Stimulated activated CD8-positive, alpha-beta memory T cell treated with anti-CD3 and anti-CD28 coated beads, Interleukin-7, amount 100 ng/mL, for 1 hour (primary cell): ENCODE results near the gene MUC4.
"Not testable (repeated sequence)": the region's sequence is repeated elsewhere in the genome, so short reads cannot be mapped to it uniquely, and the experiment has no call there.

Experiments
- DNase-seq, 2 donors: peaks; one replicate each; pipeline ENCODE4 v3.0.0-alpha.2; 2020; ENCODE audit warnings: low read depth in 2 of 2

The MUC4 gene

GRCh38 chr3:195717852-195718476, 93.8 kb downstream of the MUC4 start:
- no peak for DNase-seq

DNA sequence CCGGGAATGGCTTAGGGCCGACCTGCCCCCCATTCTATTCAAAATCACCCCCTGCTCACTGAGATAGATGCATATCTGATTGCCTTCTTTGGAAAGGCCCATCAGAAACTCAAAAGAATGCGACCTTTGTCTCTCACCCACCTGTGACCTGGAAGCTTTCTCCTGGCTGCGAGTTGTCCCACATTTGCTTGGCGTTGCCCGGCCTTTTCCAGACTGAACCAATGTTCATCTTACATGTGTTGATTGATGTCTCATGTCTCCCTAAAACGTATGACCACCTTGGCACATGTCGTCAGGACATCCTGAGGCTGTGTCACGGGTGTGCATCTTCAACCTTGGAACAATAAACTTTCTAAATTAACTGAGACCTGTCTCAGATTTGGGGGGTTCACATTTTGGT, 94.3 kb downstream of the MUC4 start:
- no peak for DNase-seq

DNA sequence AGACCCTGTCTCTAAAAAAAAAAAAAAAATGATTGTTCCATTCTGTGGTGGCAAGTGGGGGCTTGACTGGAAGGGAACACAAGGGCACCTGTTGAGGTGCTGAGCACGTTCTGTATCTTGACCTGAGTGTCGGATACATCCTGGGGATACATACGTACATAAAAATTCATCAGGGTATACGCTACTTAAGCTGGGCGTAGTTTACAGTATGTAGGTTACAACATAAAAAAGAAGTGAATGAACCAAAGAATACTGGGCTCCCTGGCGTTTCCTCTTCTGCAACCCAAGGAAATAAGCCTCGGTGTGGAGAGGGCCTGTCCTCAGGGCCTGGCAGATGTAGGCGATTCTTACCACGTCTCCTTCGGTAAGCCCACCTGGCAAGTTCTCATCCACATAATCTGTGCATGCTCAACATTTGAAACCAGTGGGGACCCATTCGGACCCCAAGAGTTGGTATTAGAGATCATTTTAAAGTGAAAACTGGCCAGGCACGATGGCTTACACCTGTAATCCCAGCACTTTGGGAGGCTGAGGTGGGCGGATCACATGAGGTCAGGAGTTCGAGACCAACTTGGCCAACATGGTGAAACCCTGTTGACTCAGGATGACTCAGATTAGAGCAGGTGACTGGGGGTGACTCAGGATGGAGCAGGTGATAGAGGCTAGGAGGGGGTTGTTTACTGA, 96.0 kb downstream of the MUC4 start:
- no peak for DNase-seq

DNA sequence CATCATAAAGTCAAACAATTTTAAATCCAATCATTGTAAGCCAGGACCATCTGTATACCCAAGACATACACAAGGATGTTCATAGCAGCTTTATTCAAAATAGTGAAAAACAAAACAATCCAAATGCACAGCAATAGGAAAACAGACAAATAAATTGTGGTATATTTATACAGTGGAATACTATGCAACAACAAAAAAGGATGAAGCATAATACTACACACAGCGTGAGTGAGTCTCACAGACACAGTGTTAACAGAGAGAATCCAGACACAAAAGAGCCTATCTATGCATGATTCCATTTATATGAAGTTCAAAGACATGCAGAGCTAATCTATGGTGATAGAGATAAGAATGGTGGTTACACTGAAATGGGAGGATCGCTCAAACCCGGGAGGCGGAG, 96.6 kb downstream of the MUC4 start:
- DNase-seq: no peak

GRCh38 chr3:195714380-195715011, 97.2 kb downstream of the MUC4 start:
- no peak for DNase-seq

DNA sequence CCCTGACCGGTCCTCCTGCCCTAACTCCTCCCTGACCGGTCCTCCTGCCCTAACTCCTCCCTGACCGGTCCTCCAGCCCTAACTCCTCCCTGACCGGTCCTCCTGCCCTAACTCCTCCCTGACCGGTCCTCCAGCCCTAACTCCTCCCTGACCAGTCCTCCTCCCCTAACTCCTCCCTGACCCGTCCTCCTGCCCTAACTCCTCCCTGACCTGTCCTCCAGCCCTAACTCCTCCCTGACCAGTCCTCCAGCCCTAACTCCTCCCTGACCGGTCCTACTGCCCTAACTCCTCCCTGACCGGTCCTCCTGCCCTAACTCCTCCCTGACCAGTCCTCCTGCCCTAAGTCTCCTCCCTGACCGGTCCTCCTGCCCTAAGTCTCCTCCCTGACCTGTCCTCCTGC, 98.6 kb downstream of the MUC4 start:
- DNase-seq: not testable (repeated sequence)

- not testable (repeated sequence) for DNase-seq
Measured at GRCh38 chr3:195712535-195712910, 99.2 kb downstream of the MUC4 start.

DNA sequence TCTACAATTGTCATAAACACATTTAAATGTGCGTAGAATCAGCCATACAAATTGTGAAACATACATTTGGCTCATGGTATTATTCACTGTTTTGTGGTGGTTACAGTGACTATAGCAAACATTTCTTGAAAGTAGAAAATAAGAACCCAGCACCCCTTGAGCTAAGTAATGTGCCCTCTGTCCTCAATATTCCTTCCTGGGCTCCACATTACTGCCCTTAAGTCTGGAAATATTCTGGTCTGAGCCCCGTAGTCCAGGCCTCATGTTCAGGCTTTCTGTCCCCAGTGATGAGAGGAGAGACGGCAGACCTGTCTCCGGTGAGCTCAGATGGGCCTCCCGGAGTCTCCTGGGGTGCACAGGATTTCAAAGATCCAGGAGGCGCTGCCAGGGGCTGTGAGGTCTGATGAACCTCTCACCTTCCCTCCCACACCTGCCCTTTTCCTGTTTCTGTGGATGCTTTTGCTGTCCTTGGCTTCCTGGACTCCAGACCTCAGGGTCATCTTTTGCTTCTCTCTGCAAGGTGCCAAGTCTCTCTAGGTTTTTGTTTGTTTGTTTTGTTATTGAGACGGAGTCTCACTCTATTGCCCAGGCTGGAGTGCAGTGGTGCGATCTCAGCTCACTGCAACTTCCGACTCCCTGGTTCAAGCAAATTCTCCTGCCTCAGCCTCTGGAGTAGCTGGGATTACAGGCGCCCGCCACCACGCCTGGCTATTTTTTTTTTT, 99.8 kb downstream of the MUC4 start:
- no peak for DNase-seq

- not testable (repeated sequence) for DNase-seq
Measured at GRCh38 chr3:195711091-195711812, 100.5 kb downstream of the MUC4 start.

- not testable (repeated sequence) for DNase-seq
Measured at GRCh38 chr3:195710126-195710905, 101.4 kb downstream of the MUC4 start.

DNA sequence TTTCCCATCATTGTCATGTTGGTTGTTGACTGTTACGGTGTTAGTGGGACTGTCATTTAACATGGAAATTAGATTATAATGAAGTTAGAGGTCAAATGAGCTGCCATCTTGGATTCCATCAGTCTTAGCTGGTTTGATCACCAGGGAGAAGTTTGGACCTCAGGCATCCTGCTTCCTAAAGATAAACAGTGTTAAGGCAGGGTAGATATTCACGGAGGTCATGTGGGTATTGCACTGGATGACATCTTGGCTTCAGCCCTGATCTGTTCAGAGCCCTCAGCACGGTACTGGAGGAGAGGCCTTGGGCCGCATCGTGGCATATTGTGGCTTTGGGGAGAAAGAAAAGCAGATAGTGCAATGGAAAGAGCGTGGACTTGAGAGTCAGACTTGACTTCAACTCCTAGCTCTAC, 102.0 kb downstream of the MUC4 start:
- no peak for DNase-seq

DNA sequence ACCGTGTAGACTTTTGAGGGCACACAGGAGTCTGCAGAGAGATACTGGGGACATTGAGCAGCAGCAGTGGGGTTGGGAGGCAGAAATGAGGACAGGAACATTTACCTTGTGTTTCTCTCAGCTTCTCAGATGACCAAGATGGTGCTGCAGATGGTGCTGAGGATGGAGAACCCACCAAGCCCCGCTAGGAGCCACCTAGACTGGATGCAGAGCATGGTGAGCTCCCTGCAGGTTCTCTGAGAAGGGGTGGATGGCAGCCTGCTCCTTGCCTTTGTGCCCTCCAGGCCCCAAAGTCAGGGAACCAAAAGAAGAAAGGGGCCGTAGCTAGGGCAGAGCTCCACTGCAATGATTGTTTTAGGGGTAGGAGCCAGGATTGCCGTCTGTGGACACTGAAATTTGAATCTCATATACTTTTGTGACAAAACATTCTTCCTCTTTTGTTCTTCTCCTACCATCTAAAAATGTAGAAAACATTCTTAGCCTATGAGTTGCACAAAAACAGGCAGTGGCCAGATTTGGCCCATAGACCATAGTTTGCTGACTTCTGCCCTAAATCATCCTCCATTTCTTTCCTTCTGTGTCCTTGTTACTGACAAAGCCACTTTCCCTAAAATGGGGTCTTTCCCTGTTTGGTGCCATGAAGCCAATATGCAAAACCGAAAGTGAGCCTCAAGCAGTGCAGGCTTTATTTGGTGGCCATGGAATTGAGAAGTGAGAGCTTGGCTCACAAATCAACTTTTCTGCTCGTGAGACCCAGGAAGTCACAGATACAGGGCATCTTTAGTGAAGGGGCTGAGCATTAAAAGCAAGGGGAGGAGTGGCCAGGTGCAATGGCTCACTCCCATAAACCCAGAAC, 102.9 kb downstream of the MUC4 start:
- DNase-seq: no peak

DNA sequence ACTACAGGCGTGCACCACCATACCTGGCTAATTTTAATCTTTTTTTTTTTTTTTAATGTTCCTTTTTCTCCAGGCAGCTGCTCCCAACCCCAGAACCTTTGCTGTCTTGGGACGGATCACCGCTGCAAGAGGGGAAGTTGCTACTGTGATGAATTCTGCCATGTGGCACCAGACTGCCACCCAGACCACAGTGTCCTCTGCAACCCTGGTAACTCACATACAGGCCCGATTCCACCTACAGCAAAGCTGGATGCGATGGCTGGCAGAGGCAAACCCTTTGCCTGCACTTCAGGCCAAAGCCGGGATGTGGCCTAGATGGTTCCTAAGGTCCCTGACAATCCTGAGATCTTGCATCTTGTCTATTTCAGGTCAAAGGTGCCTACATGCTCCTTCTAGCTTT, 103.7 kb downstream of the MUC4 start:
- DNase-seq: no peak

GRCh38 chr3:195705081-195705991, 106.4 kb downstream of the MUC4 start:
- DNase-seq: no peak

GRCh38 chr3:195704433-195704999, 107.2 kb downstream of the MUC4 start:
- no peak for DNase-seq

DNA sequence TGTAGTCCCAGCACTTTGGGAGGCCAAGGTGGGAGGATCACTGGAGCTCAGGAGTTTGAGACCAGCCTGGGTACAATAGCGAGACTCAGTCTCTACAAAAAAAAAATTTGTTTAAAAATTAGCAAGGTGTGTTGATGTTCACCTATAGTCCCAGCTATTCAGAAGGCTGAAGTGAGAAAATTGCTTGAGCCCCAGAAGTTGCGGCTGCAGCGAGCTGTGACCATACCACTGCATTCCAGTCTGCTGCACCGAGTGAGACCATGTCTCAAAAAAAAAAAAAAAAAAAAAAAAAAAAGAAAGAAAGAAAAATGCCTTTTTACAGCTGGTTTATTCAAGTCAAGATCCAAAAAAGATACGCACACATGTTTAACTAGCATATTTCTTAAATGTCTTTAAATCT, 108.0 kb downstream of the MUC4 start:
- no peak for DNase-seq

GRCh38 chr3:195701042-195701915, 110.5 kb downstream of the MUC4 start:
- DNase-seq: no peak

DNA sequence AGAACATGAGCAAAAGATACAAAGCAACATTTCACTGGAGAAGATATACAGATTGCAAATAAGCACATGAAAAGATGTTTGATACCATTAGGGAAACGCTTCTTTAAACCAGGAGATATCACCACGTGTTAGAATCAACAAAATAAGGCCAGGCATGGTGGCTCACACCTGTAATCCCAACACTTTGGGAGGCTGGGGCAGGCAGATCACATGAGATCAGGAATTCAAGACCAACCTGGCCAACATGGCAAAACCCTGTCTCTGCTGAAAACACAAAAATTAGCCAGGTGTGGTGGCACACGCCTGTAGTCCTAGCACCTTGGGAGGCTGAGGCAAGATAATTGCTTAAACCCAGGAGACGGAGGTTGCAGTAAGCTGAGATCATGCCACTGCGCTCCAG, 111.4 kb downstream of the MUC4 start:
- no peak for DNase-seq
